GM20000 (cell line): ENCODE results near the gene DAZ4.
"Not testable (repeated sequence)": the region's sequence is repeated elsewhere in the genome, so short reads cannot be mapped to it uniquely, and the experiment has no call there.

Source experiments
- DNase-seq: peaks from one replicate; pipeline ENCODE4 v3.0.0; 2012; ENCODE audit warnings: low spot score

Gene DAZ4

GRCh38 chrY:24833619-24834018, at the start of gene DAZ4:
Gene DAZ4, plus strand, starts transcription at chrY:24833919. Its CDS starts 208 bp downstream, at chrY:24834127.
- DNase-seq: not testable (repeated sequence)

- DNase-seq: not testable (repeated sequence)
Observed at GRCh38 chrY:24813293-24813692, 20.4 kb upstream of the DAZ4 start, which contains the start of gene DAZ3. Gene DAZ3, minus strand, starts transcription at chrY:24813393. Its CDS starts 208 bp downstream, at chrY:24813185.

GRCh38 chrY:24821836-24822235, 11.9 kb upstream of the DAZ4 start:
- not testable (repeated sequence) for DNase-seq

- not testable (repeated sequence) for DNase-seq
Observed at GRCh38 chrY:24824184-24824879, 9.4 kb upstream of the DAZ4 start.

GRCh38 chrY:24825069-24825468, 8.7 kb upstream of the DAZ4 start:
- DNase-seq: not testable (repeated sequence)
